HG02623 (cell line): ENCODE results near the gene GRM1.

Experiments used
- ATAC-seq: cut with Tn5 transposase; IDR thresholded peaks from one replicate; pipeline ENCODE4 v1.9.1; 2021; ENCODE audit warnings: moderate library complexity; ENCODE audit not compliant: unreplicated experiment

Gene GRM1

GRCh38 chr6:146434732-146435390 lies 406.0 kb downstream of the GRM1 start:
- ATAC-seq, result no peak

GRCh38 chr6:146441907-146442306 lies 413.0 kb downstream of the GRM1 start:
- ATAC-seq, result no peak

GRCh38 chr6:146444189-146444588 lies 415.3 kb downstream of the GRM1 start:
- ATAC-seq, result no peak

GRCh38 chr6:146445233-146445632 lies 416.4 kb downstream of the GRM1 start:
- ATAC-seq, result no peak

- ATAC-seq, result no peak
These were observed 428.0 kb downstream of the GRM1 start for GRCh38 chr6:146456886-146457285.

- no peak for ATAC-seq
These were observed 432.1 kb downstream of the GRM1 start for GRCh38 chr6:146460941-146461340.

GRCh38 chr6:146470091-146470770 lies 441.4 kb downstream of the GRM1 start:
- ATAC-seq, result no peak

GRCh38 chr6:146472918-146473317 lies 444.1 kb downstream of the GRM1 start:
- ATAC-seq, result no peak

- ATAC-seq, result no peak
These were observed 452.7 kb downstream of the GRM1 start for GRCh38 chr6:146481527-146481926.

GRCh38 chr6:146484411-146484810 lies 455.5 kb downstream of the GRM1 start:
- ATAC-seq, result no peak
